T-helper 1 cell treated with Interleukin-12 subunit alpha and Interleukin-12 subunit beta and Interleukin-4 antibody, amounts not matched to agents 30 ng/mL and 1 ng/mL, for 36 hours (primary cell): ENCODE measurements around the gene ZCWPW1. TPM values are rescaled to one million over a fixed set of nuclear protein-coding genes. Genes with fewer than 3 reads are reported as not detected.
"Not testable (repeated sequence)": the region's sequence is repeated elsewhere in the genome, so short reads cannot be mapped to it uniquely, and the experiment has no call there.

Experiments
- intact Hi-C: fragments of 100-400 bp; cut with micrococcal nuclease; formaldehyde crosslinking; loops from one replicate; pipeline ENCODE4 v1.15.1; 2024
- total RNA-seq: library from RNA; stranded (reverse); gene quantifications from 2 replicates; pipeline ENCODE4 v1.2.3, GENCODE V29; 2022

ZCWPW1 gene
- total RNA-seq, 1 donor from 2014 or later = 1.8 TPM

- intact Hi-C loops = no loop called here
Measured at GRCh38 chr7:100380196-100380595, 48.3 kb downstream of the ZCWPW1 start.

GRCh38 chr7:100378114-100378755 is 50.3 kb downstream of the ZCWPW1 start:
- intact Hi-C loops = no loop called here

GRCh38 chr7:100376066-100376465 is 52.4 kb downstream of the ZCWPW1 start:
- intact Hi-C loops = no loop called here

GRCh38 chr7:100374601-100375000 is 53.9 kb downstream of the ZCWPW1 start:
- intact Hi-C loops = no loop called here

DNA sequence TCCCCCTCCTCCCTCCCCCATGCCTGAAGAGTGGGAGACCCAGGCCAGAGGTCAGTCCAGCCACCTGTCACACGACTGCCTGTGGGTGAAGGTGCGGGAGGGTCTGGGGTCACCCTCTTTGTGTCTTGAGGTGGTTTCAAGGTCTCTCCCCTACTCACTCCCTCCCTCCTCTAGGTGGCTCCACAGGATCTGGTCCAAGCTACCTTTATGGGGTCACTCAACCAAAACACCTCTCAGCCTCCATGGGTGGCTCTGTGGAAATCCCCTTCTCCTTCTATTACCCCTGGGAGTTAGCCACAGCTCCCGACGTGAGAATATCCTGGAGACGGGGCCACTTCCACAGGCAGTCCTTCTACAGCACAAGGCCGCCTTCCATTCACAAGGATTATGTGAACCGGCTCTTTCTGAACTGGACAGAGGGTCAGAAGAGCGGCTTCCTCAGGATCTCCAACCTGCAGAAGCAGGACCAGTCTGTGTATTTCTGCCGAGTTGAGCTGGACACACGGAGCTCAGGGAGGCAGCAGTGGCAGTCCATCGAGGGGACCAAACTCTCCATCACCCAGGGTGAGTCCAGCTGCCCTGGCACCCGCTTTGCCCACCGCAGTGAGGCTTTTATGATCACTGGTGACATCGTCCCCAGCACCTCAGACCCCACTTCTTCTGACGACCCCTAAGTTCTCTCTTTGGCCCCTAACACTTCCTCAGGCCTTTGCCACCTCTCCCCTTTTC is 54.5 kb downstream of the ZCWPW1 start:
- intact Hi-C loops = not testable (repeated sequence)

DNA sequence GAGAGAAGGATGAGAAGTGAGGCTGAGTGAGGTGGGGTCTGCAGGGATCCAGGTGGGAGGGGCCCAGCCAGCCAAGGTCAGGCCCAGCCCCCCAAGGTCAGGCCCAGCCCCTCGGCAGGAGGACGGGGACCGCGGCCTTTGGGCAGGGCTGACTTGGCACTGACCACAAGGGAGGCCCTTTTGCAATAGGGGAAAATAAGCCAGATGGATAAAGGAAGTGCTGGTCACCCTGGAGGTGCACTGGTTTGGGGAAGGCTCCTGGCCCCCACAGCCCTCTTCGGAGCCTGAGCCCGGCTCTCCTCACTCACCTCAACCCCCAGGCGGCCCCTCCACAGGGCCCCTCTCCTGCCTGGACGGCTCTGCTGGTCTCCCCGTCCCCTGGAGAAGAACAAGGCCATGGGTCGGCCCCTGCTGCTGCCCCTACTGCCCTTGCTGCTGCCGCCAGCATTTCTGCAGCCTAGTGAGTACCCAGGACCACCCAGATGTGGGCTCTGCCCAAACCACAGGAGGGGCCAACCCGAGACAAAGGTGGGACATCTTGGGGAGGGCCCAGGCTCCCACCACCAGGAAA is 55.2 kb downstream of the ZCWPW1 start, which contains the start of gene PILRA:
TSS of gene PILRA (plus strand) at position 227 of the 571 bp plus-strand sequence. CDS start at position 397, 170 bp downstream.
- intact Hi-C loops = no loop called here

DNA sequence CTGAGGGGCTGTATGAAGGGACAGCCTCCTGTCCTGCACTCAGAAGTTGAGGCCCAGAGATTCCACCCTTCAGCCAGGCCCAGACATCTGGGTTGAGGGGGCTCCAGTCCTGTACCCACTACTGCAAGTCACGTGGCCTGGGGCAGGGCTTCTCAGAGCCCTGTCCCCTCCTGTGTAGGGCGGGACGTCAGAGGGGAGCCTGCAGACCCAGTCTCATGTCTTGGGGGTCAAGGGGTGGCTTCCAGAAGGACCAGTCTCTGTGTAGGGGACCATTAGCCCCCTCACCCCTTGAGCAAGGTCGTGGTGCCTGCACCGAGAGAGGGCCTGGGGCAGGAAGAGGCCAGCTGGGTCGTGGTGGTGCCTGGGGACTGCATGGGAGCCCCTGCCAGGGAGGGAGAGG is 55.8 kb downstream of the ZCWPW1 start:
- intact Hi-C loops = no loop called here

DNA sequence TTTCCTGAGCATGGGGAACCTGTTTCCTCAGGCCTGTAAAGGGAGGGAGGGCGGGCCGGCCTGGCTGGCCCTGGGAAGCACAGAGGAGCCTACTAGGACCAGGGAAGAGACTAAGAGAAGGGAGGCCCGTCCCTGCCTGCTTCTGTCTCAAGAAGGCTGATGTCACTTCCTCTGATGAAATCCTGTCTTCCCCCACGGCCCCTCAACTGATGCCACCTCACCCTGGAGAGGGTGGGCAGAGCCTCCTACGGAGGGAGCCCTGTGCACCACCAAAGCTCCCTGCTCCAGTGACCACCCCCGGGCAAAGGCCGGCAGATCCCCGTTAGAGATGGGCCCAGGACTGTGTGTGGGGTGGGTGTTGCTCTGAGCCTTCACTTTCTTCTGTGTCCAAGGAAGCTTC is 56.2 kb downstream of the ZCWPW1 start:
- intact Hi-C loops = no loop called here

- intact Hi-C loops = no loop called here
Measured at GRCh38 chr7:100371561-100372171, 56.8 kb downstream of the ZCWPW1 start.

- intact Hi-C loops = no loop called here
Measured at GRCh38 chr7:100370746-100371145, 57.8 kb downstream of the ZCWPW1 start.

DNA sequence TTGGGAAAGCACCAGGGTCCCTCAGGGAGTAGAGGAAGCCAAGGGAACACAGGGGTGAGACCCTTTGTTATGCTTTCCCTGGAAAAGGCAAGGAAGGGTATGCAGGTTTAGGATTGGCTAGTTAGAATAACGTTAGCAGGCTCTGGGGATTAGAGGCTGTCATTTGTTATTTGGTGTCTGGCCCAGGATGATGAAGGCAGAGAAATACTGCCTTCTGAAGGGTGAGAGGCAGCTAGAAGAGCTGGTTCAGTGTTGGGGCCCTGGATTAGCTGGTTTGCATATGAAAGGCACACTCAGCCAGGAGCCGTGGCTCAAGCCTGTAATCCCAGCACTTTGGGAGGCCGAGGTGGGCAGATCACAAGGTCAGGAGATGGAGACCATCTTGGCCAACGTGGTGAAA is 58.2 kb downstream of the ZCWPW1 start:
- intact Hi-C loops = no loop called here

DNA sequence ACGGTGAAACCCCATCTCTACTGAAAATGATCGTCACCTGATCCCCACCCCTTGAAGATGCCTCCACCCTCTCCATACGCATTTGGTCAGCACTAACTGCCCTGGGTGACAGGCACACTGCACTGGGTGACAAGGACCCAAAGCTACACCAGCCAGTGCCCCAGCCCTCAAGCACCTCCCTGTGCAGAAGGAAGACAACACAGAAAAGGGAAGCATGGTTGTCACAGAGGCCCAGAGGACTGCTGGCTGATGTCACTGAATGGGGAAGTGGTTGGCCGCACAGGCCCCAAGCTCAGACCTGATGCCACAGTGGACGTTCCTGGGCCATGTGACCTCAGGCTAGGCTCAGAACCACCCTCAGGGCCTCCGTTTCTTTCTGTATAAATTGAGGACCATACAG is 59.4 kb downstream of the ZCWPW1 start:
- intact Hi-C loops = loop anchor here (5.0 kb wide), 1 partner anchor 38 kb away; no protein-coding TSS in a partner anchor

GRCh38 chr7:100367676-100368613 is 60.6 kb downstream of the ZCWPW1 start:
- intact Hi-C loops = loop anchor here (5.0 kb wide), 1 partner anchor 39 kb away; no protein-coding TSS in a partner anchor

DNA sequence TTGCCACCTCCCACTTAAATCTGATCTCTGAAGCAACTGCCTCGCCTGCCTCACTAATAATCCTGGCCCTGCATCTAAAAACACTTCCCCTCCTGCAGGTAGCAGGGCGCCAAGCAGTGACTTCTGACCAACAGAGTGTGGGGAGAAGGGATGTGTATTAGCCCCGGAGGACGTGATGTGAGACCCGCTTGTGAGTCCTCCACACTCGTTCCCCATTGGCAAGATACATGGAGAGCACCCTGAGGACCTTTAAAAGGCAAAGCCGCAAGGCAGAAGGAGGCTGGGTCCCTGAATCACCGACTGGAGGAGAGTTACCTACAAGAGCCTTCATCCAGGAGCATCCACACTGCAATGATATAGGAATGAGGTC is 61.3 kb downstream of the ZCWPW1 start:
- intact Hi-C loops = loop anchor here (5.0 kb wide), 1 partner anchor 40 kb away; no protein-coding TSS in a partner anchor

DNA sequence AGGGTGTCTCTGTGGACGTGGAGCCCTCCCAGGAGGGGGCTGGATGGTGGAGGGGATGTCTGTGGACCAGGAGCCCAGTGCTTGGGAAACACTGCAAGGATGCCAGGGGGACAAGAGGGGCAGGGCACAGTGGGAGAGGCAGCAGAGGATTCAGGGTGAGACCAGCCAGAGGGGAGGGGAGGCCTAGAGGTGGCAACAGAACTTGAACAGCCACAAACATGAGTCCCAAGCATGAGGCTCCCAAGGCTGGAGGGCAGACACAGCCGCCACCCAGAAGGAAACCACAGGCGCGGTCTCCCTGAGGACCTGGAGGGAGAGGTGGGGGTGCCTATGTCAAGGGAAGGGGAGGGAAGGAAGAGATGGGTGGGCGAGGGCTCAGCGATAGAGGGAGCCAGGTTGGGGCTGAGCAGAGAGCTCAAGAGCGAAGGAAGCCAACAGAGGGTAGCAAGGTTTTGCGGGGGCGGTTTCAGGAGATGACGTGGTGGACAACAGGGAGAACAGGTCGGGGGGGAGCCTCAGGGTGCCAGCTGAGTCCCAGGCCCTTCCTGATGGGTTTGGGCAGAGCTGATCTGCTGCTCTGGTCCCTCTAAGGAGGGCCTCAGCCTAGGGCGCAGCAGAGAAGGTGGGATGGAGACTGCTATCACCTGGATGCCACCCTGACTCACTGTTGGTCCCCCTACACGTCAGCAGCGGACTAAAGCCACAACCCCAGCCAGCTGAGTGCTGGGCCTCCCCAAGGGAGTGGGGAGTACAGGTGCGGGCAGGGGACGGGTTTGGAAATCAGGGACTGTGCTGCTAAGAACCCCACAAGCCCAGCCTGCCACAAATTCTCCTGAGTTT is 61.9 kb downstream of the ZCWPW1 start:
- intact Hi-C loops = loop anchor here (5.0 kb wide), 1 partner anchor 41 kb away; no protein-coding TSS in a partner anchor

- intact Hi-C loops = loop anchor here (5.0 kb wide), 1 partner anchor 41 kb away; no protein-coding TSS in a partner anchor
Measured at GRCh38 chr7:100365998-100366367, 62.5 kb downstream of the ZCWPW1 start.

DNA sequence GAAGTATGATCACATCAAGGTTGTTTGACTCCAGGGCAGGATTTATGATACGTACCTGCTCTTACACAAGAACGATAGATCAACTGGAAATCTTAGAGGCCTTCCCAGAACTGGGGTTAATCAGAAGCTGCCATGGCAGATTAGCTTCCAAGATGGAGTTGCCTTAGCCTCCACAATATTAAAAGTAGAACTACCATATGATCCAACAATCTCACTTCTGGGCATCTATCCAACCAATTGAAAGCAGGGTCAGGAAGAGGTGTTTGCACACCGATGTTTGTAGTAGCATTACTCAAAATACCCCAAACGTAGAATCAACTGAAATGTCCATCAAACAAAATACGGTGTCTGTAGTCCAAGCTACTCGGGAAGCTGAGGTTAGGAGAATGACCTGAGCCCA is 64.0 kb downstream of the ZCWPW1 start:
- intact Hi-C loops = no loop called here

DNA sequence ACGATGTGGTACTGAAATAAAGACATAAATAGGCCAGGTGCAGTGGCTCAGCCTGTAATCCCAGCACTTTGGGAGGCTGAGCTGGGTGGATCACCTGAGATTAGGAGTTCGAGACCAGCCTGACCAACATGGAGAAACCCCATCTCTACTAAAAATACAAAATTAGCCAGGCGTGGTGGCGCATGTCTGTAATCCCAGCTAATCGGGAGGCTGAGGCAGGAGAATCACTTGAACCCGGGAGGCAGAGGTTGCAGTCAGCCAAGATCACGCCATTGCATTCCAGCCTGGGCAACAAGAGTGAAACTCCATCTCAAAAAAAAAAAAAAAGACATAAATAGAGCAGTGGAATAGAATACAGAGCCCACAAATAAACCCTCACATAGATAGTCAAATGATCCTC is 64.7 kb downstream of the ZCWPW1 start:
- intact Hi-C loops = not testable (repeated sequence)

DNA sequence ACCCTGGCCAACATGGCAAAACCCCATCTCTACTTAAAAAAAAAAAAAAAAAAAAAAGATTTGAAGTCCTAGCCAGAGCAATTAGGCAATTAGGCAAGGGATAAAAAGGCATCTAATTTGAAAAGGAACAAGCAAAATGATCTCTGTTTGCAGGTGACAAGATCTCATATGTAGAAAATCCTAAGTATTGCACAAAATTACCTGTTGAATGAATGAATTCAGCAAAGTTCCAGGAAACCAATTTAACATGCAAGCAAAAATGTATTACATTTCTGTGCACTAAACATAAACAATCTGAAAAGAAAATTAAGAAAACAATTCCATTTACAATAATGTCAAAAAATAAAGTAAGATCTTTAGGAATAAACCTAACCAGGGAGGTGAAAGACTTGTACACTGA is 65.4 kb downstream of the ZCWPW1 start:
- intact Hi-C loops = no loop called here
